Measurements from ENCODE around the gene ANAPC15. TPM values are rescaled to one million over a fixed set of nuclear protein-coding genes. Genes with fewer than 3 reads are reported as not detected.

ANAPC15 gene
- total RNA-seq, 1 donor from 2014 or later = 46.1 TPM

- intact Hi-C loops (cut with DNase I) = no loop called here
- DNase-seq (ENCODE audit: missing footprints) (no peak), ATAC-seq (no peak)
These were observed 42.0 kb downstream of the ANAPC15 start for GRCh38 chr11:72070491-72070890.

- ATAC-seq (peak; percentile 96), DNase-seq (ENCODE audit: missing footprints) (peak; percentile 88)
- intact Hi-C loops (cut with DNase I) = no loop called here
These were observed 42.7 kb downstream of the ANAPC15 start for GRCh38 chr11:72069787-72070251.

GRCh38 chr11:72069200-72069599 is 43.3 kb downstream of the ANAPC15 start:
- intact Hi-C loops (cut with DNase I) = no loop called here
- ATAC-seq (peak; percentile 19), DNase-seq (ENCODE audit: missing footprints) (no peak)

- intact Hi-C loops (cut with DNase I) = loop anchor here (2.0 kb wide), 1 partner anchor 15 kb away; no protein-coding TSS in a partner anchor
- DNase-seq (ENCODE audit: missing footprints) (no peak), ATAC-seq (no peak)
These were observed 44.8 kb downstream of the ANAPC15 start for GRCh38 chr11:72067676-72068075.

- no peak for ATAC-seq
- no peak for DNase-seq (ENCODE audit: missing footprints)
- intact Hi-C loops (cut with DNase I) = loop anchor here (2.0 kb wide), 1 partner anchor 14 kb away; no protein-coding TSS in a partner anchor
These were observed 45.2 kb downstream of the ANAPC15 start for GRCh38 chr11:72067266-72067665.

- no peak for ATAC-seq
- intact Hi-C loops (cut with DNase I) = loop anchor here (2.0 kb wide), 1 partner anchor 14 kb away; no protein-coding TSS in a partner anchor
- DNase-seq (ENCODE audit: missing footprints) = no peak
These were observed 45.6 kb downstream of the ANAPC15 start for GRCh38 chr11:72066855-72067254.

GRCh38 chr11:72061739-72062396 is 50.6 kb downstream of the ANAPC15 start:
- DNase-seq (ENCODE audit: missing footprints) (no peak), ATAC-seq (no peak)
- intact Hi-C loops (cut with DNase I) = no loop called here

Small RNAs within 50 kb of the gene (microRNA-seq; reads per million reads assigned to microRNA genes)
- not detected for gene MIR3165

Other genes with a start within 250 kb of the ANAPC15 start
- gene DEFB131B, start 234.2 kb downstream of the ANAPC15 start, total RNA-seq = not detected
- 3.2 TPM for gene XNDC1N, start 184.1 kb downstream of the ANAPC15 start, total RNA-seq
- 23.0 TPM for gene RNF121, start 183.6 kb downstream of the ANAPC15 start, total RNA-seq
- gene IL18BP, start 113.8 kb downstream of the ANAPC15 start, total RNA-seq = 5.1 TPM
- gene NUMA1, start 32.2 kb downstream of the ANAPC15 start, total RNA-seq = 81.3 TPM
- gene LRRC51, start 31.8 kb downstream of the ANAPC15 start, total RNA-seq = 3.7 TPM
- 80.3 TPM for gene LAMTOR1, start 9.4 kb downstream of the ANAPC15 start, total RNA-seq
- not detected for gene TOMT, start 6.8 kb downstream of the ANAPC15 start, total RNA-seq
- 1.7 TPM for gene FOLR3, start 23.0 kb upstream of the ANAPC15 start, total RNA-seq
- gene FOLR1, start 79.4 kb upstream of the ANAPC15 start, total RNA-seq = 1.2 TPM
- gene FOLR2, start 104.1 kb upstream of the ANAPC15 start, total RNA-seq = 33.1 TPM
- gene INPPL1, start 112.1 kb upstream of the ANAPC15 start, total RNA-seq = 130 TPM
- not detected for gene PHOX2A, start 131.5 kb upstream of the ANAPC15 start, total RNA-seq